ENCODE results near the gene CELF4. TPM values are rescaled to one million over a fixed set of nuclear protein-coding genes. Genes with fewer than 3 reads are reported as not detected.

CELF4 gene
- total RNA-seq, 3 donors from 2014 or later (not counting 1 experiment from before 2014, with no cell fraction given), result not detected

DNA sequence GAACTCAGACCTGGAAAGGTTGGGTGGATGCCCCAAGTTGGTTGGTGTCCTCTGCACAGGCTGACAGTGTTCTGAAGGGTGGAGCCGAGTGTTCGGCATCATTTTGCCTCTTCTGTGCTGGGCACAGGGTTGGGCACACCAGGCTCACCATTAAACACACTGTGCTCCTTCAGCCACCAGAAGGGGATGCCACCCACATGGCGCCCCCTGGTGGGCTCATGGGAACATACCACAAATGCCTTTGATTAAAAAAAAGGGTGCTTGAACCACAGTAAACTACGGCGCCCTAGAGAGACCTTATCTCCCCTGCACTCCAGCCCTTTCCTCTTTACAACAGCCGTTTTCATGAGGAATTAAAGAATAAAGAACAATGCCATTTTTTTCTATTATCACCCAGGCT lies 89.4 kb downstream of the CELF4 start:
- H3K9me3 Mint-ChIP-seq, result no peaks in the 10 kb centered on the region
- no peak for ATAC-seq
- Histone ChIP-seq H3K4me3 (ENCODE audit: low read length) (no peak overlapping the region), H3K27me3 (ENCODE audit: control insufficient read depth, insufficient read depth, low read length) (no peaks in the 10 kb centered on the region), H3K9me3 (ENCODE audit: control insufficient read depth, insufficient read depth, low read length) (no peaks in the 10 kb centered on the region), H3K36me3 (ENCODE audit: control insufficient read depth, insufficient read depth, low read length) (no peaks in the 10 kb centered on the region), H3K27ac (ENCODE audit: low read length) (no peak overlapping the region), H3K4me1 (ENCODE audit: control insufficient read depth, insufficient read depth, low read length) (no peaks in the 10 kb centered on the region)
- no peaks in the 10 kb centered on the region for H3K36me3 Mint-ChIP-seq
- intact Hi-C loops (cut with micrococcal nuclease), result no loop called here
- peak in 1 of 2 donors; percentile 12 for DNase-seq
- no peaks in the 10 kb centered on the region for H3K4me1 Mint-ChIP-seq
- H3K27me3 Mint-ChIP-seq (ENCODE audit: low read depth in 2 of 2), result peaks cover 0 to 4% of the 10 kb centered on the region in 2 donors
- WGBS (ENCODE audit: insufficient coverage), result 34% methylated on average over 6 of the region's 6 CpGs
- TF ChIP-seq, protein P1, sequence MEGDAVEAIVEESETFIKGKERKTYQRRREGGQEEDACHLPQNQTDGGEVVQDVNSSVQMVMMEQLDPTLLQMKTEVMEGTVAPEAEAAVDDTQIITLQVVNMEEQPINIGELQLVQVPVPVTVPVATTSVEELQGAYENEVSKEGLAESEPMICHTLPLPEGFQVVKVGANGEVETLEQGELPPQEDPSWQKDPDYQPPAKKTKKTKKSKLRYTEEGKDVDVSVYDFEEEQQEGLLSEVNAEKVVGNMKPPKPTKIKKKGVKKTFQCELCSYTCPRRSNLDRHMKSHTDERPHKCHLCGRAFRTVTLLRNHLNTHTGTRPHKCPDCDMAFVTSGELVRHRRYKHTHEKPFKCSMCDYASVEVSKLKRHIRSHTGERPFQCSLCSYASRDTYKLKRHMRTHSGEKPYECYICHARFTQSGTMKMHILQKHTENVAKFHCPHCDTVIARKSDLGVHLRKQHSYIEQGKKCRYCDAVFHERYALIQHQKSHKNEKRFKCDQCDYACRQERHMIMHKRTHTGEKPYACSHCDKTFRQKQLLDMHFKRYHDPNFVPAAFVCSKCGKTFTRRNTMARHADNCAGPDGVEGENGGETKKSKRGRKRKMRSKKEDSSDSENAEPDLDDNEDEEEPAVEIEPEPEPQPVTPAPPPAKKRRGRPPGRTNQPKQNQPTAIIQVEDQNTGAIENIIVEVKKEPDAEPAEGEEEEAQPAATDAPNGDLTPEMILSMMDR (IDR thresholded peaks at IDR 0.05), result no peak
- no peak overlapping the region for H3K4me3 Mint-ChIP-seq
- H3K27ac Mint-ChIP-seq, result no peak overlapping the region

DNA sequence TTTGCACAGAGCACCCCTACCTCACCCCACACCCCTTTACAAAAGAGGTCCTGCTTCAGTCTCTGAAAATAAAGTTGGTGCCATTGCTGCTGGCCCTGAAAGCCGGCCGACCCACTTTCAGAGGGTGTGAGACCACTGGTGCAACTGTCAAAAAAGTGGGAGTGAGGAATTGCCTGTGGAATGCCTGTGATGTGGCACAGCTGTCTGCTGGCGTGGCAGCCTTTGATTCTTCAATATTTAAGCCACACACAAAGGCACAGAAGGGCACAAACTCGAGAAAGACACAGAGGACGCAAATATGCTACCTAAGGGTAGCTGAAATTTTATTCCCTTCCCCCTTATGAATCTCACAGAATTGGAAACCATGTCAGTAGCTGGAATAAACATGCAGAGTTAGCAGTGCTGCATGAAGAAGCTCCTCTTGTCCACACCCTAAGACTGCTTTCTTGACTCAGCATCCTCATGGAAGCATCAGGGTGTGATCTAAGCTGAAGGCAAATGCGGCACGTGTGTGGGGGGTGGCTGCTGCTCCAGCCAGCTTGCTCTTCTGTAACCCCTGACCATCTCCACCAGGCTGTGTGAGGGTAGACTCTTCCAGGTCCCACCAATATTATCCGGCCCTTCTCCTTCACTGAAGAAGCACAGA lies 92.3 kb downstream of the CELF4 start:
- ATAC-seq, result no peak

DNA sequence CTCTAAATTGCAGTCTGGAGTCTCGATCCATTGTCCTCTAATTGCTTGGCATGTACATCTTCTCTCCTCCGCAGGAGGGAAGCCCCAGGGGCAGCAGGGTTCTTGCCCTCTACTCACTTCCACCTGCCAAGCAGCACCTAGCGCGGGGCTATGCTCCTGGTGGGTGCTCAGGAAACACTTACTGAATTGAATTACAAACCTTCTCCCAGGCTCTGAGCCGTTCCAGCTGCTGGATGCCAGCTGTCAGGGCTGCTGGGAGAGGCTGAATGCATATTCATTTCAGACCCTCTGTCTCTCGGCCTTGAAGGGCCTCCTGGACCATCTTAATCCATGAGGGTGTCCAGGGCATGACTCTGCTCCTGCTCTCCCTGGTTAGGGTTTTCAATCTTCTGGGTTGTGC lies 94.0 kb downstream of the CELF4 start:
- H3K4me3 Mint-ChIP-seq, result no peak overlapping the region
- intact Hi-C loops (cut with micrococcal nuclease), result no loop called here
- H3K27me3 ChIP-seq (ENCODE audit: control insufficient read depth, insufficient read depth, low read length), result no peaks in the 10 kb centered on the region
- no peak for ATAC-seq
- H3K4me1 Mint-ChIP-seq, result no peaks in the 10 kb centered on the region
- no peak overlapping the region for H3K27ac Mint-ChIP-seq
- peaks cover 0 to 2% of the 10 kb centered on the region in 2 donors for H3K9me3 Mint-ChIP-seq
- no peaks in the 10 kb centered on the region for H3K36me3 Mint-ChIP-seq
- no peaks in the 10 kb centered on the region for H3K9me3 ChIP-seq (ENCODE audit: control insufficient read depth, insufficient read depth, low read length)
- no peak overlapping the region for H3K27ac ChIP-seq (ENCODE audit: low read length)
- no peaks in the 10 kb centered on the region for H3K4me1 ChIP-seq (ENCODE audit: control insufficient read depth, insufficient read depth, low read length)
- WGBS (ENCODE audit: insufficient coverage), result 79% methylated on average over 6 of the region's 6 CpGs
- DNase-seq, result no peak
- no peaks in the 10 kb centered on the region for H3K36me3 ChIP-seq (ENCODE audit: control insufficient read depth, insufficient read depth, low read length)
- no peak overlapping the region for H3K4me3 ChIP-seq (ENCODE audit: low read length)
- TF ChIP-seq, protein P1 (IDR thresholded peaks at IDR 0.05), result no peak
- no peaks in the 10 kb centered on the region for H3K27me3 Mint-ChIP-seq (ENCODE audit: low read depth in 2 of 2)

More for the DNA sequence above, 92.3 kb downstream of the CELF4 start:
- DNase-seq, result no peak
- no peak overlapping the region for H3K27ac Mint-ChIP-seq
- H3K4me3 Mint-ChIP-seq, result no peak overlapping the region
- Histone ChIP-seq H3K27me3 (ENCODE audit: control insufficient read depth, insufficient read depth, low read length) (no peaks in the 10 kb centered on the region), H3K36me3 (ENCODE audit: control insufficient read depth, insufficient read depth, low read length) (no peaks in the 10 kb centered on the region), H3K9me3 (ENCODE audit: control insufficient read depth, insufficient read depth, low read length) (no peaks in the 10 kb centered on the region), H3K4me1 (ENCODE audit: control insufficient read depth, insufficient read depth, low read length) (no peaks in the 10 kb centered on the region), H3K4me3 (ENCODE audit: low read length) (no peak overlapping the region), H3K27ac (ENCODE audit: low read length) (no peak overlapping the region)
- H3K4me1 Mint-ChIP-seq, result no peaks in the 10 kb centered on the region
- peaks cover 0 to 1% of the 10 kb centered on the region in 2 donors for H3K27me3 Mint-ChIP-seq (ENCODE audit: low read depth in 2 of 2)
- TF ChIP-seq, protein P1 (IDR thresholded peaks at IDR 0.05), result no peak
- intact Hi-C loops (cut with micrococcal nuclease), result no loop called here
- H3K36me3 Mint-ChIP-seq, result no peaks in the 10 kb centered on the region
- 69% methylated on average over 6 of the region's 8 CpGs for WGBS (ENCODE audit: insufficient coverage)
- peaks cover 0 to 2% of the 10 kb centered on the region in 2 donors for H3K9me3 Mint-ChIP-seq

DNA sequence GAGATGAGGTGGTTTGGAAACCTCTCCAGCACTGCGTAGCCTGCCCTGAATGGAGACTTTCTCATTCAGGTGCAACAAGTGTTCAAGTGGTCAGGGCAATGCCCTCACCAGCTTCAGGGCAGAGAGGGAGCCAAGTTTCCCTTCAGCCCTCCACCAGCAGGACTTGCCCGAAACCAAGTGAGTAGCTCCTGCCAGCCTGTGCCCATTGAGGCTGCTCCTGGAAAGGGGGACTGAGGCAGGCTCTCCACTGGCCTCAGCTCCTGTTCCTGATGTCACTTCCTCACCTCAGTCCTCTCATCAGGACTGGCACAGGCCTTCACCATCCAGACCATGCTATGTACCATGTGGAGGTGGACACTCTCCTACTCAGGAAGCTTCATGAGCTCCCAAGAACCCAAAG lies 94.6 kb downstream of the CELF4 start:
- Histone ChIP-seq H3K27me3 (ENCODE audit: control insufficient read depth, insufficient read depth, low read length) (no peaks in the 10 kb centered on the region), H3K36me3 (ENCODE audit: control insufficient read depth, insufficient read depth, low read length) (no peaks in the 10 kb centered on the region), H3K9me3 (ENCODE audit: control insufficient read depth, insufficient read depth, low read length) (no peaks in the 10 kb centered on the region), H3K27ac (ENCODE audit: low read length) (no peak overlapping the region), H3K4me1 (ENCODE audit: control insufficient read depth, insufficient read depth, low read length) (no peaks in the 10 kb centered on the region), H3K4me3 (ENCODE audit: low read length) (no peak overlapping the region)
- no peak overlapping the region for H3K27ac Mint-ChIP-seq
- 94% methylated on average over 2 of the region's 2 CpGs for WGBS (ENCODE audit: insufficient coverage)
- no peak for DNase-seq
- peaks cover 0 to 2% of the 10 kb centered on the region in 2 donors for H3K9me3 Mint-ChIP-seq
- no peak for ATAC-seq
- TF ChIP-seq, protein P1 (IDR thresholded peaks at IDR 0.05), result no peak
- H3K27me3 Mint-ChIP-seq (ENCODE audit: low read depth in 2 of 2), result peaks cover 0 to 1% of the 10 kb centered on the region in 2 donors
- no peaks in the 10 kb centered on the region for H3K36me3 Mint-ChIP-seq
- H3K4me3 Mint-ChIP-seq, result no peak overlapping the region
- H3K4me1 Mint-ChIP-seq, result no peaks in the 10 kb centered on the region
- intact Hi-C loops (cut with micrococcal nuclease), result no loop called here
